OCI-LY3 (cell line): Measurements from ENCODE around the gene H1-8.

Experiments used
- EZH2phosphoT487 ChIP-seq: fragments of 200-600 bp; shearing (Covaris generic); IDR thresholded peaks from 2 replicates; pipeline ENCODE4 v1.6.1; 2018; ENCODE audit warnings: antibody characterized with exemption, mixed run types, low read depth
- TF ChIP-seq, protein P1 (sequence below): fragments of 200-600, 300-600 bp; sonication (generic); IDR thresholded peaks from 2 replicates; pipeline ENCODE4 v1.5.1; 2014; ENCODE audit warnings: antibody characterized with exemption, low read length, low read depth

GRCh38 chr3:129571605-129572547 is 28.9 kb downstream of the H1-8 start:
- TF ChIP-seq, protein P1, sequence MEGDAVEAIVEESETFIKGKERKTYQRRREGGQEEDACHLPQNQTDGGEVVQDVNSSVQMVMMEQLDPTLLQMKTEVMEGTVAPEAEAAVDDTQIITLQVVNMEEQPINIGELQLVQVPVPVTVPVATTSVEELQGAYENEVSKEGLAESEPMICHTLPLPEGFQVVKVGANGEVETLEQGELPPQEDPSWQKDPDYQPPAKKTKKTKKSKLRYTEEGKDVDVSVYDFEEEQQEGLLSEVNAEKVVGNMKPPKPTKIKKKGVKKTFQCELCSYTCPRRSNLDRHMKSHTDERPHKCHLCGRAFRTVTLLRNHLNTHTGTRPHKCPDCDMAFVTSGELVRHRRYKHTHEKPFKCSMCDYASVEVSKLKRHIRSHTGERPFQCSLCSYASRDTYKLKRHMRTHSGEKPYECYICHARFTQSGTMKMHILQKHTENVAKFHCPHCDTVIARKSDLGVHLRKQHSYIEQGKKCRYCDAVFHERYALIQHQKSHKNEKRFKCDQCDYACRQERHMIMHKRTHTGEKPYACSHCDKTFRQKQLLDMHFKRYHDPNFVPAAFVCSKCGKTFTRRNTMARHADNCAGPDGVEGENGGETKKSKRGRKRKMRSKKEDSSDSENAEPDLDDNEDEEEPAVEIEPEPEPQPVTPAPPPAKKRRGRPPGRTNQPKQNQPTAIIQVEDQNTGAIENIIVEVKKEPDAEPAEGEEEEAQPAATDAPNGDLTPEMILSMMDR: no peak
- TF ChIP-seq EZH2phosphoT487: no peak
